Lower lobe of right lung (tissue), 2 donors: ENCODE measurements around the gene KLHL40. TPM values are rescaled to one million over a fixed set of nuclear protein-coding genes. Genes with fewer than 3 reads are reported as not detected.

Experiments used
- ATAC-seq, 2 donors: fragments of 200-7000 bp; cut with Tn5 transposase; one replicate each; pipeline ENCODE4 v1.9.1; 2020 to 2022; ENCODE audit warnings: mild to moderate bottlenecking in 2 of 2, moderate library complexity in 2 of 2
- DNase-seq: peaks from one replicate; pipeline ENCODE4 v3.0.0-alpha.2; 2020
- H3K27ac ChIP-seq: fragments of 200-600 bp; one replicate; pipeline ENCODE4 v1.8.0; 2022
- H3K27me3 ChIP-seq: fragments of 200-600 bp; one replicate; pipeline ENCODE4 v1.8.0; 2022; ENCODE audit warnings: low read depth
- H3K36me3 ChIP-seq: fragments of 200-600 bp; one replicate; pipeline ENCODE4 v1.8.0; 2022; ENCODE audit warnings: mild to moderate bottlenecking
- H3K4me1 ChIP-seq: fragments of 200-600 bp; one replicate; pipeline ENCODE4 v1.8.0; 2022
- H3K4me3 ChIP-seq: fragments of 200-600 bp; one replicate; pipeline ENCODE4 v1.8.0; 2022; ENCODE audit warnings: mild to moderate bottlenecking
- H3K9me3 ChIP-seq: fragments of 200-600 bp; one replicate; pipeline ENCODE4 v1.8.0; 2022
- CTCF ChIP-seq: fragments of 200-600 bp; IDR thresholded peaks from one replicate; pipeline ENCODE4 v1.8.0; 2022; ENCODE audit warnings: antibody characterized with exemption, mild to moderate bottlenecking
- intact Hi-C: fragments of 100-400 bp; cut with DNase I; formaldehyde crosslinking; loops from one replicate; pipeline ENCODE4 v1.11.0; 2022
- total RNA-seq: library from RNA; stranded (reverse); fragmentation: NEBNext Ultra II Directional; extraction: Animal tissue kit (Norgen Biotek cat#: 25700); gene quantifications from one replicate; pipeline ENCODE4 v1.2.1, GENCODE V29; 2021
- donor health status: DM: no; HTN: yes; CAD: no; lungs with severe emphysema.

KLHL40 gene
- total RNA-seq, 1 donor from 2014 or later, result not detected

- H3K36me3 ChIP-seq, result peaks cover 100% of the 10 kb centered on the region
- H3K4me1 ChIP-seq, result peaks cover 4% of the 10 kb centered on the region
- no peak overlapping the region for H3K4me3 ChIP-seq
- no peaks in the 10 kb centered on the region for H3K27me3 ChIP-seq
- DNase-seq (no peak), ATAC-seq (no peak)
- H3K9me3 ChIP-seq, result no peaks in the 10 kb centered on the region
- no peak for TF ChIP-seq CTCF
- H3K27ac ChIP-seq, result no peak overlapping the region
- intact Hi-C loops, result no loop called here
Measured at GRCh38 chr3:42640771-42641370, 44.5 kb upstream of the KLHL40 start.

- Histone ChIP-seq H3K27me3 (no peaks in the 10 kb centered on the region), H3K4me3 (no peak overlapping the region), H3K27ac (no peak overlapping the region), H3K36me3 (peaks cover 70% of the 10 kb centered on the region), H3K9me3 (no peaks in the 10 kb centered on the region), H3K4me1 (peaks cover 17% of the 10 kb centered on the region)
- TF ChIP-seq CTCF, result no peak
- intact Hi-C loops, result no loop called here
- DNase-seq (no peak), ATAC-seq (no peak)
Measured at GRCh38 chr3:42647821-42648459, 37.4 kb upstream of the KLHL40 start.

- H3K36me3 ChIP-seq, result peaks cover 59% of the 10 kb centered on the region
- peaks cover 27% of the 10 kb centered on the region for H3K4me1 ChIP-seq
- H3K4me3 ChIP-seq, result no peak overlapping the region
- DNase-seq (no peak), ATAC-seq (no peak)
- intact Hi-C loops, result no loop called here
- H3K27ac ChIP-seq, result no peak overlapping the region
- TF ChIP-seq CTCF, result no peak
- H3K9me3 ChIP-seq, result no peaks in the 10 kb centered on the region
- no peaks in the 10 kb centered on the region for H3K27me3 ChIP-seq
Measured at GRCh38 chr3:42649006-42649405, 36.3 kb upstream of the KLHL40 start.

- intact Hi-C loops, result no loop called here
- DNase-seq (no peak), ATAC-seq (no peak)
- peaks cover 51% of the 10 kb centered on the region for H3K36me3 ChIP-seq
- H3K4me3 ChIP-seq, result no peak overlapping the region
- H3K4me1 ChIP-seq, result peaks cover 29% of the 10 kb centered on the region
- no peaks in the 10 kb centered on the region for H3K9me3 ChIP-seq
- H3K27me3 ChIP-seq, result no peaks in the 10 kb centered on the region
- no peak overlapping the region for H3K27ac ChIP-seq
- TF ChIP-seq CTCF, result no peak
Measured at GRCh38 chr3:42649783-42650182, 35.6 kb upstream of the KLHL40 start.

GRCh38 chr3:42651248-42652091 is 33.9 kb upstream of the KLHL40 start:
- Histone ChIP-seq H3K4me1 (peaks cover 43% of the 10 kb centered on the region), H3K9me3 (no peaks in the 10 kb centered on the region), H3K36me3 (peaks cover 34% of the 10 kb centered on the region), H3K4me3 (no peak overlapping the region), H3K27me3 (no peaks in the 10 kb centered on the region), H3K27ac (no peak overlapping the region)
- TF ChIP-seq CTCF, result no peak
- intact Hi-C loops, result no loop called here
- ATAC-seq (no peak), DNase-seq (no peak)
